ENCODE measurements around the gene HPCAL4.

The HPCAL4 gene

GRCh38 chr1:39673215-39673614 lies 18.0 kb downstream of the HPCAL4 start:
- no peak for DNase-seq

GRCh38 chr1:39672551-39672947 lies 18.7 kb downstream of the HPCAL4 start:
- DNase-seq: peak; percentile 38

GRCh38 chr1:39671793-39672550 lies 19.3 kb downstream of the HPCAL4 start, which contains the start of gene NT5C1A:
NT5C1A (minus strand) TSS chr1:39672107; CDS start chr1:39672038, 69 bp downstream.
- DNase-seq: no peak

- no peak for DNase-seq
Observed at GRCh38 chr1:39671433-39671792, 19.8 kb downstream of the HPCAL4 start.

- no peak for DNase-seq
Observed at GRCh38 chr1:39670689-39671088, 20.5 kb downstream of the HPCAL4 start.

GRCh38 chr1:39668894-39669293 lies 22.3 kb downstream of the HPCAL4 start:
- DNase-seq: no peak

- DNase-seq: no peak
Observed at GRCh38 chr1:39668111-39668510, 23.1 kb downstream of the HPCAL4 start.

- no peak for DNase-seq
Observed at GRCh38 chr1:39666772-39667171, 24.5 kb downstream of the HPCAL4 start.

GRCh38 chr1:39663559-39663958 lies 27.7 kb downstream of the HPCAL4 start:
- DNase-seq: peak; percentile 37

- DNase-seq: no peak
Observed at GRCh38 chr1:39662861-39663260, 28.4 kb downstream of the HPCAL4 start.

- DNase-seq: no peak
Observed at GRCh38 chr1:39659538-39659937, 31.7 kb downstream of the HPCAL4 start.

GRCh38 chr1:39659110-39659509 lies 32.1 kb downstream of the HPCAL4 start:
- DNase-seq: no peak

GRCh38 chr1:39657923-39658485 lies 33.2 kb downstream of the HPCAL4 start:
- DNase-seq: peak; percentile 84

- no peak for DNase-seq
Observed at GRCh38 chr1:39657402-39657801, 33.8 kb downstream of the HPCAL4 start.

- no peak for DNase-seq
Observed at GRCh38 chr1:39656391-39656790, 34.8 kb downstream of the HPCAL4 start.

GRCh38 chr1:39655578-39656268 lies 35.5 kb downstream of the HPCAL4 start:
- DNase-seq: no peak

GRCh38 chr1:39654291-39654690 lies 36.9 kb downstream of the HPCAL4 start:
- DNase-seq: no peak

GRCh38 chr1:39653546-39654031 lies 37.6 kb downstream of the HPCAL4 start:
- DNase-seq: peak; percentile 83

GRCh38 chr1:39652554-39652953 lies 38.7 kb downstream of the HPCAL4 start:
- DNase-seq: no peak

- no peak for DNase-seq
Observed at GRCh38 chr1:39652105-39652504, 39.1 kb downstream of the HPCAL4 start.

- DNase-seq: no peak
Observed at GRCh38 chr1:39650431-39650830, 40.8 kb downstream of the HPCAL4 start.

GRCh38 chr1:39649636-39650185 lies 41.5 kb downstream of the HPCAL4 start:
- no peak for DNase-seq

GRCh38 chr1:39648496-39648895 lies 42.7 kb downstream of the HPCAL4 start:
- DNase-seq: no peak

GRCh38 chr1:39647247-39647646 lies 44.0 kb downstream of the HPCAL4 start:
- no peak for DNase-seq

Data from hematopoietic multipotent progenitor cell treated with erythropoietin and hydrocortisone succinate and interleukin-3 and kit ligand, for 6 days (in vitro differentiated cells).